GM23338 (cell line): ENCODE results near the gene TPSAB1. TPM values are rescaled to one million over a fixed set of nuclear protein-coding genes. Genes with fewer than 3 reads are reported as not detected.
A peak's percentile ranks its signal among the peaks of the same experiment; 100 is the strongest.

Experiments used
- ATAC-seq: fragments of 200-7000 bp; cut with Tn5 transposase; 3 replicates; pipeline ENCODE4 v1.9.1; 2020
- DNase-seq: peaks from one replicate; pipeline ENCODE4 v3.0.0-alpha.2; 2015; ENCODE audit warnings: low spot score
- H2AFZ ChIP-seq: fragments of 200-600 bp; sonication (generic); 2 replicates; pipeline ENCODE4 v1.8.0; 2016; ENCODE audit warnings: antibody characterized with exemption, mild to moderate bottlenecking, moderate library complexity
- H3F3A ChIP-seq: fragments of 200-600 bp; sonication (generic); replicated peaks from 2 replicates; pipeline ENCODE4 v1.8.0; 2017; ENCODE audit warnings: antibody characterized with exemption, mixed run types, low read depth
- H3K27ac ChIP-seq: fragments of 200-600 bp; sonication (generic); 2 replicates; pipeline ENCODE4 v1.6.1; 2016; ENCODE audit warnings: low read depth
- H3K27me3 ChIP-seq: fragments of 200-600 bp; sonication (generic); 2 replicates; pipeline ENCODE4 v1.8.0; 2016; ENCODE audit warnings: mild to moderate bottlenecking, mixed run types, moderate library complexity; ENCODE audit not compliant: insufficient read depth
- H3K36me3 ChIP-seq: fragments of 200-600 bp; sonication (generic); 2 replicates; pipeline ENCODE4 v1.8.0; 2016; ENCODE audit warnings: mild to moderate bottlenecking; ENCODE audit not compliant: insufficient read depth
- H3K4me1 ChIP-seq: fragments of 200-600 bp; sonication (generic); 2 replicates; pipeline ENCODE4 v1.8.0; 2016; ENCODE audit warnings: mild to moderate bottlenecking, moderate library complexity; ENCODE audit not compliant: insufficient read depth
- H3K4me2 ChIP-seq: fragments of 200-600 bp; sonication (generic); 2 replicates; pipeline ENCODE4 v1.7.1; 2017; ENCODE audit warnings: mixed run types
- H3K4me3 ChIP-seq: fragments of 200-600 bp; sonication (generic); 2 replicates; pipeline ENCODE4 v1.6.1; 2016; ENCODE audit warnings: mixed run types
- H3K79me2 ChIP-seq: fragments of 200-600 bp; sonication (generic); replicated peaks from 2 replicates; pipeline ENCODE4 v1.8.0; 2017; ENCODE audit warnings: mild to moderate bottlenecking; ENCODE audit not compliant: insufficient read depth
- H3K9me2 ChIP-seq: fragments of 200-600 bp; sonication (generic); 2 replicates; pipeline ENCODE4 v1.8.0; 2017; ENCODE audit not compliant: insufficient read depth
- H4K20me1 ChIP-seq: fragments of 200-600 bp; sonication (generic); replicated peaks from 2 replicates; pipeline ENCODE4 v1.8.0; 2017; ENCODE audit warnings: mild to moderate bottlenecking; ENCODE audit not compliant: insufficient read depth
- H3K27ac Mint-ChIP-seq: 2 replicates; pipeline ENCODE4 v1.8.0; 2020; ENCODE audit warnings: inconsistent platforms, mild to moderate bottlenecking, moderate library complexity, mixed read lengths
- H3K27me3 Mint-ChIP-seq: 3 replicates; pipeline ENCODE4 v1.8.0; 2022; ENCODE audit warnings: low read depth, mild to moderate bottlenecking, moderate library complexity, mixed read lengths, inconsistent platforms; ENCODE audit not compliant: insufficient read depth, poor library complexity
- H3K36me3 Mint-ChIP-seq: 3 replicates; pipeline ENCODE4 v1.8.0; 2021; ENCODE audit warnings: low read depth, mild to moderate bottlenecking, inconsistent platforms, moderate library complexity, mixed read lengths
- H3K4me1 Mint-ChIP-seq: 3 replicates; pipeline ENCODE4 v1.8.0; 2020; ENCODE audit warnings: mild to moderate bottlenecking, inconsistent platforms, mixed read lengths
- H3K4me3 Mint-ChIP-seq: 3 replicates; pipeline ENCODE4 v1.8.0; 2021; ENCODE audit warnings: moderate library complexity, mild to moderate bottlenecking, inconsistent platforms, mixed read lengths
- H3K9me3 Mint-ChIP-seq: 3 replicates; pipeline ENCODE4 v1.8.0; 2020; ENCODE audit warnings: moderate library complexity, mild to moderate bottlenecking, inconsistent platforms, mixed read lengths
- CREB1 ChIP-seq: fragments of 250-450 bp; sonication (Bioruptor Pico); IDR thresholded peaks from 2 replicates; pipeline ENCODE4 v1.5.0; 2020; ENCODE audit warnings: low read depth, mild to moderate bottlenecking, moderate library complexity
- EZH2phosphoT487 ChIP-seq: fragments of 200-600 bp; sonication (generic); IDR thresholded peaks from one replicate; pipeline ENCODE4 v1.8.1; 2018; ENCODE audit warnings: antibody characterized with exemption; ENCODE audit not compliant: unreplicated experiment
- NANOG ChIP-seq: IDR thresholded peaks from 2 replicates; pipeline ENCODE4 v1.6.1; 2016; ENCODE audit warnings: antibody characterized with exemption, borderline replicate concordance
- ZNF331 ChIP-seq: fragments of 250-450 bp; sonication (Bioruptor Pico); IDR thresholded peaks from 2 replicates; pipeline ENCODE4 v1.5.0; 2020; ENCODE audit warnings: low read depth, mild to moderate bottlenecking, moderate library complexity
- ZNF462 ChIP-seq: fragments of 250-450 bp; sonication (Bioruptor Pico); IDR thresholded peaks from 2 replicates; pipeline ENCODE4 v1.5.0; 2020; ENCODE audit warnings: mild to moderate bottlenecking, moderate library complexity
- polyA plus RNA-seq: library from polyadenylated mRNA; unstranded; fragments of >200 nt; fragmentation: Nextera tagmentation; extraction: Ambion mirVana; gene quantifications from 2 replicates; pipeline ENCODE4 v1.2.1, GENCODE V29; 2016
- total RNA-seq: library from RNA; depleted of rRNA; stranded (reverse); fragments of >200 nt; shearing (Covaris generic); gene quantifications from 2 replicates; pipeline ENCODE4 v1.2.3, GENCODE V29; 2014
- TF ChIP-seq, protein P1 (sequence below), 2 experiments: fragments of 200-600 bp in 1 of 2; sonication (generic) in 1 of 2; conservative IDR thresholded peaks; 2 replicates each; pipeline versions ENCODE4 v1.5.1 to v1.6.1; 2016 to 2017; ENCODE audit warnings: antibody characterized with exemption in 2 of 2, low read depth in 2 of 2, mild to moderate bottlenecking in 2 of 2, moderate library complexity in 1 of 2

Gene TPSAB1
- total and polyA plus RNA-seq, 2 experiments from 2014 or later: not detected

- Histone ChIP-seq H3K36me3 (no peaks in the 10 kb centered on the region), H3K4me2 (no peak overlapping the region), H3K27me3 (no peaks in the 10 kb centered on the region), H3F3A (no peaks in the 10 kb centered on the region), H3K4me1 (no peaks in the 10 kb centered on the region), H2AFZ (no peak overlapping the region), H3K9me2 (no peaks in the 10 kb centered on the region), H3K79me2 (no peaks in the 10 kb centered on the region), H4K20me1 (no peaks in the 10 kb centered on the region), H3K27ac (no peak overlapping the region), H3K4me3 (no peak overlapping the region)
- H3K27me3 Mint-ChIP-seq: peaks cover 19% of the 10 kb centered on the region
- no peaks in the 10 kb centered on the region for H3K9me3 Mint-ChIP-seq
- TF ChIP-seq ZNF462 (no peak), ZNF331 (CRISPR knock-in tag) (no peak), NANOG (no peak), EZH2phosphoT487 (no peak), CREB1 (no peak)
- TF ChIP-seq, protein P1, sequence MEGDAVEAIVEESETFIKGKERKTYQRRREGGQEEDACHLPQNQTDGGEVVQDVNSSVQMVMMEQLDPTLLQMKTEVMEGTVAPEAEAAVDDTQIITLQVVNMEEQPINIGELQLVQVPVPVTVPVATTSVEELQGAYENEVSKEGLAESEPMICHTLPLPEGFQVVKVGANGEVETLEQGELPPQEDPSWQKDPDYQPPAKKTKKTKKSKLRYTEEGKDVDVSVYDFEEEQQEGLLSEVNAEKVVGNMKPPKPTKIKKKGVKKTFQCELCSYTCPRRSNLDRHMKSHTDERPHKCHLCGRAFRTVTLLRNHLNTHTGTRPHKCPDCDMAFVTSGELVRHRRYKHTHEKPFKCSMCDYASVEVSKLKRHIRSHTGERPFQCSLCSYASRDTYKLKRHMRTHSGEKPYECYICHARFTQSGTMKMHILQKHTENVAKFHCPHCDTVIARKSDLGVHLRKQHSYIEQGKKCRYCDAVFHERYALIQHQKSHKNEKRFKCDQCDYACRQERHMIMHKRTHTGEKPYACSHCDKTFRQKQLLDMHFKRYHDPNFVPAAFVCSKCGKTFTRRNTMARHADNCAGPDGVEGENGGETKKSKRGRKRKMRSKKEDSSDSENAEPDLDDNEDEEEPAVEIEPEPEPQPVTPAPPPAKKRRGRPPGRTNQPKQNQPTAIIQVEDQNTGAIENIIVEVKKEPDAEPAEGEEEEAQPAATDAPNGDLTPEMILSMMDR (conservative IDR thresholded peaks at IDR 0.05; ENCODE audit: low read depth in 2 of 2): no peak; a peak in 1 of 4 replicates
- no peak for DNase-seq
- peaks cover 6% of the 10 kb centered on the region; the same call in 2 of the 3 replicates for H3K36me3 Mint-ChIP-seq
- no peaks in the 10 kb centered on the region for H3K4me1 Mint-ChIP-seq
- H3K27ac Mint-ChIP-seq: no peak overlapping the region
- H3K4me3 Mint-ChIP-seq: no peak overlapping the region
- ATAC-seq: peak; percentile 28
These were observed 34.2 kb upstream of the TPSAB1 start for GRCh38 chr16:1206326-1206725.
